SHP77 treated with DMSO at 0.1 percent for 48 hours (cell line): Measurements from ENCODE around the gene SERPINA5.
"Not testable (repeated sequence)": the region's sequence is repeated elsewhere in the genome, so short reads cannot be mapped to it uniquely, and the experiment has no call there.

Experiments used
- DNase-seq: peaks from one replicate; lab custom pipeline; 2025; lab: John Stamatoyannopoulos, UW

SERPINA5 gene

DNA sequence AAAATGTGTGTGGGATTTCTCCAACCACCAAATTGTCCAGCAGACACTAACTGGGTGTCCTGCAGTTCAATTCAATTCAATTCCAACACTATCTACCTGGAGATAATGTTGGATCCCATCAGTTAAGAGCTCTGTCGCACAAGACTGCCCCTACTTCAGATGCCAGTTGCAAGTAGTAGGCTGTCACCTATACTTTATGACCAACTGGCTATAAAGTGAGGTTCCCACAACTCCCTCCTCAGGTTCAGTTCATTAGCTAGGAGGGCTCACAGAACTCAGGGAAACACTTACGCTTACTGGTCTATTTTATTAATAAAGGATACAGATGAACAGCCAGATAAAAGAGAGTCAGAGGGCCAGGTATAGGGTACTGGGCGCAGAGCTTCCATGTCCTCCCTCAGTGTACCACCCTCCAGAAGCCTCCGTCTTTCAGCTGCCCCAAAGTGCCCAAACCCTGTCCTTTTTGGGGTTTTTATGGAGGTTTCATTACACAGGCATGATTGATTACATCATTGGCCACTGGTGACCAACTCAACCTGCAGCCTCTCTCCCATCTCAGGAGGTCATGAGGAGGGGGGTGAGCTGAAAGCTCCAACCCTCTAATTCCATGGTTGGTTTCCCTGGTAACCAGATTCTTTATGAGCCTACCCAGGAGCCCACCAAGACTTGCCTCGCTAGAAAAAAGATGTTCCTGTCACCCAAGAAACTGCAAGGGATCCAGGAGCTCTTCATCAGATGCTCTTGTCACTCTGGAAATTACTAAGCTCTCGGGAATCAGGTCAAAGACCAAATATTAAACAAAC, 7.5 kb upstream of the SERPINA5 start:
- DNase-seq: no peak

DNA sequence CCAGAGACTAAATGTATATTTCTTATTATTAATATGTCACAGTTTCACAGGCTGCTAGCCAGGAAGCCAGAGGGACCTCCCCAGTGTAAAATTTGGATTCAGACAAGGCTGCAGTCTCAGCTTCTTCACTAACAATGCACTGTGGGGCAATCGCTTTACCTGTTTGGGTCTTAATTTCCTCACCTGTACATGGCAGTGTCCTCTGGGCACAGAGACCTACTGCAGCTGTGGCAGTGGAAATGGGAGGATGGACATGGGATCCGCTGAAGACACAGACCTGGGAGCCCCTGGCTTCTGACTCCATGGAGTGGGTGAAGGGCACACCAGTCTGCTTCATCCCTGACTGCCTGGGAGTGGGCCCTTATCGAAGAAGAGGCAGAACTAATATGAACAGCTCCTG, 6.9 kb upstream of the SERPINA5 start:
- no peak for DNase-seq

DNA sequence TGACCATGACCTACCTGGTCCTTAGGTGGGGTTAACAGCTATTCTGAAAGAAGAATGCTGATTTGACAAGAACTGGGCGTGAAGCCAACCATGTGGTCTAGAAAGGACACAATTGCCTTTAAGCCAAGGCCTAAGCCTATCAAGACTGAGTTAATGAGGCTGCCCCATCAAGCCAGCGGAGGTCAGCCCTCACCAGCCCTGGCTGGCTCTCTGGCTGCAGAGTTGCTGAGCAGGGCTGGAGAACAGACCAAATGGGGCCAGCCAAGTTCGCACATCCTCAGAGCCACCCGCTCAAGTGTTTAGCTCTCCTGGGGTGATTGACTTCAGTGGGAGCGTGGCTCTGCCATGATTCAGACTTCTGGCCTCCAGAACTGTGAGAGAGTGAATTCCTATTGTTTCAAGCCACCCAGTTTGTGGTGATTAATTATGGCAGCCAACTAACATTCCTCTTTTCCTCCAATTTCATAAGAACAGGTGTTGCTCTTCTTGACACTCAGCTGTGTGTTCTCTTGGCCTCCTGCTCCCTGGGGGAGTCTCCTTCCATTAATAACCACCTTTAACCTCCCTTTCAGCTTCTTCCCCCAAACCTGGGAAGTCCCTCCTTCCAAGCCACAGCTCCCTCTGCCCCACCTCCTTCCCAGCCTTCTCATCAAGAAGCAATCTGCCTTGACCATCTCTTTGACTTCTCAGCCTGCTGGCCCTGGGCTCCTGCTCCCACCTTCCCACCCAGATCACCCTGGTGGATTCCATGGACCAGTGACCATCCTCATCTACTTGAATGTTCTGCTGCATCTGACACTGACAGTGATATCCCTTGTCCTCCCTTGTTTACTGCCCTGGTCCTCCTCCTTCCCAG, 5.3 kb upstream of the SERPINA5 start:
- DNase-seq: no peak

DNA sequence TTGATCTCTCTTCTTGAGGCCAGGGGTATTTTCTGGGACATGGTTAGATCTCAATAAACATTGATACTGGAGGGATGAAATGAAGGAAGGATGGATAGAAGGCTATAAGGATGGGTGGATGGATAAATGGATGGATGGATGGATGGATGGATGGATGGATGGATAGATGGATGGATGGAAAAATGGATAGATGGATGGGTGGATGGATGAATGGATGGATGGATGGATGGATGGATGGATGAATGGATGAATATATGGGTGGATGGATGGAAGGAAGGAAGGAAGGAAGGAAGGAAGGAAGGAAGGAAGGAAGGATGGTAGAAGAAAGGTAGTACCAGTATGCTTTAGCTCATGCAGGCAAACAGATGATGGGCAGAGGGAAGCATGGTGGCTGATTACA, 3.8 kb upstream of the SERPINA5 start:
- DNase-seq: not testable (repeated sequence)

DNA sequence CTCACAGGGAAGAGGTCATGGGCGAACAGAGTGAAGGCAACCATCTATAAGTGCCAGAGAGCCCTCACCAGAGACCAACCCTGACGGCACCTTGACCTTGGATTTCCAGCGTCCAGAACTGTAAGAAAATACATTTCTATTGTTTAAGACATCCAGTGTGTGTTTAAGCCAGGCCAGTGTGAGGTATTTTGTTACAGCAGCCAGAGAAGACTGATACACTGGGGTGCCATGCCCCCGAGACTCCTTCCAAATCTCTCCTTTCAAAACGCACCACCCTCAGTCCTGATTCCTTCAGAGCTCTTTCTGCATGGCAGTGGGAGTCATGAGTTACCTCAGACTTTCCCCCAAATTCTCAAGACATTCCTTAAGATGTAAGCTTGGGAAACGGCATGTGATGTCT, 2.5 kb upstream of the SERPINA5 start:
- no peak for DNase-seq

DNA sequence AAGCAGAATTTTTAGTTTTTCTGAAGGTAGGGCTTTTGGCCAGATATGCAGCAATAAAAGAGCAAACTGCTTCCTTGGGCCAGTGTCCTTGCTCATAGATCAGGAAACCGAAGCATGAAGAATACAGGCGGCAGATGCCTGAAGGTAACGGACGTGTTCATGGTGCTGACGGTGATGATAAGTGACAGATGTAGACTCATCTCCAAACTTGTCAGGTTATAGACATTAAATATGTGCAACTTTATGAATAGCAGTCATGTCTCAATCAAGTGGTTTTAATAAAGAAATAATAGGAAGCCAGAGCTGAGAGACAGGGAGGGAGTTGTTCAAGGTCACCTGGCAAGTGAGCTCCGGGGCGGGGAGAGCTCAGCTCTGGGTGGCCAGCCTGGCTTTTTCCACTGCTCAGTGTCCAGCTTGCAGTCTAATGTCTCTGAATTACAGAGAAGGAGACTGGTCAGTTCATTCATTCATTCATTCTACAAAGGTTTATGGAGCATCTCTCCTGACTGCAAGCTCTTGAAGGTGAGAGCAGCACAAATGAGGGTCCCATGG, 1.0 kb downstream of the SERPINA5 start:
- no peak for DNase-seq

DNA sequence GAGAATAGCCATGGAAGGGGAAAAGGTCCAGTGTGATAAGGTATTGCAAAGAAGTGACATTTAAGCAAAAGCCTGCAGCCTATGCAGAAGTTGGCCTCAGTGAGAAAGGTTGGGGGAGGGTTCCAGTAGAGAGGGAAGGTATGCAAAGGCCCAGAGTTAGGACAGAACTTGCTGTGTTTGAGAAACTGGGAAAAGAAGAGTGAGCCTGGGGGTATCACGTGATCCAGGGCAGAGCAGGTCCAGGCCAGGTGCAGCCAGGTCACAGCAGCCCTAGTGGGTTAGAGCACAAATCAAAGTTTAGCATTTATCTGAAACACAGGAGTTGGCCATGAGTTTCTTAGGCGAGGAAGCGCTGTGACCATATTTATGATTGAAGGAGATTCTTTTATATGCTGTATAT, 1.6 kb downstream of the SERPINA5 start:
- DNase-seq: no peak

DNA sequence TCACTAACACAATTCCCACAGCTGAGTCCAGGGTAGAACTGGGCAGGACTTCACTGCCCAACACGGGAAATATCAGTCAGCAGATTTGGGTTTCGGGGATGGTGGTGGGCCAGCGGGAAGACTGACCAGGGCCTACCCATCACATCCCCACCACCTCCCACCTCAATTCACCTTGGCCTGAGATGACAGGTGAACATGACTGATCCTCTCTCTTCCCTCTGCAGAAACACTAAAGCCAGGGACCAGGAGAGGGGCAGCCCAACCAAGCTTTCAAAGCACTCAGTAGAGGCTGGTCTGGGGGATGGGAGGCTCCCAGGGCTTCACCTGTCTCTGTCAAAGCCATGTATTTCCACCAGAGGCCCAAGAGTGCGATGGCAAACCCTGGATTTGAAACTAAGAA, 2.3 kb downstream of the SERPINA5 start:
- DNase-seq: no peak

DNA sequence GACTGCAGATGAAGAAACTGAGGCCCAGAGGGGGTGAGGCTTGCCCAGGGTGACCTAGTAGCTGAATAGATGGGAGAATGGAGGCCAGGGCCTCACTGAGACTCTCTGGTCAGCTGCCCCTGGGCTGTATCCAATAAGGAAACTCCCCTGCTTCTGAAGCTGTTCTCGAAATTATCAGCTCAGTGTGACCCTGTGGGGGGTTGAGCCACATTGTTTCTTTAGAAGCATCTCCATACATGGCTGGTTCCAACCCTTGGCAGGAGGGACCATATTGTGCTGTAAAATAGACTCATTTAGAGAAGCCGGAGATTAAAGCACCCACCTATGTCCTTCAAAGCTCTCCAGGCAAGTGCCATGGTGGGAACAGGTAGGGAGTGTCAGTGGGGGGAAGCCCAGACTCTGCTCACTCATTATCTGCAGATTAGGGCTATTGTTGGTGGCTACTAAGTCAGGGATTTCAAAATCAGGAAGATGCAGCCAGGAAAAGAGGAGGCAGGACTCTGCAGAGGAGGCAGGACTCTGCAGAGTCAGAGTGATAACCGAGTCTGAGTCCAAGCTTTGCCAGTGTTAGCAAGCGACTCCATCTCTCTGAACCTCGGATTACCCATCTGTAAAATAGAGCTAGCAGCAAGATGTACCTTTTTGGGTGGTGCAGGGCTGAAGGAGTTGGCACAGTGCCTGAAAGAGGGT, 3.5 kb downstream of the SERPINA5 start:
- no peak for DNase-seq

DNA sequence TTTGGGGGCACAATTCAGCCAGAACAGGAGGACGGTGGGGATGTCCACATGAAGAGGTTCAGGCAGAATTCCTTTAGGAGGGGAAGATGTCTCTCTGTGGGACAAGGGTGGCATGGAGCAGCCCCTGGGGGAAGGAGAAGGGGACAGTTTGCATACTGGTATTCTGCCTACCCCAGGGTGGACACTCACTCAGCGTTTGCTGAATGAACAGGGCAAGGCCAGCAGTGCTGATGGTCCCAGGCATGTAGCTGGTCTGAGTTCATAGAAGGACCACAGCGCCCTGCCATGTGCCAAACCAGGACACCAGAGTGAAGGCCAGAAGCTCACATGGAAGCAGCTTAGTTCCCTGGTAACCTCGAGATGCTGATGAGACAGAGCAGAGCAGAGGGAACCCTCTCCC, 5.4 kb downstream of the SERPINA5 start:
- DNase-seq: no peak

DNA sequence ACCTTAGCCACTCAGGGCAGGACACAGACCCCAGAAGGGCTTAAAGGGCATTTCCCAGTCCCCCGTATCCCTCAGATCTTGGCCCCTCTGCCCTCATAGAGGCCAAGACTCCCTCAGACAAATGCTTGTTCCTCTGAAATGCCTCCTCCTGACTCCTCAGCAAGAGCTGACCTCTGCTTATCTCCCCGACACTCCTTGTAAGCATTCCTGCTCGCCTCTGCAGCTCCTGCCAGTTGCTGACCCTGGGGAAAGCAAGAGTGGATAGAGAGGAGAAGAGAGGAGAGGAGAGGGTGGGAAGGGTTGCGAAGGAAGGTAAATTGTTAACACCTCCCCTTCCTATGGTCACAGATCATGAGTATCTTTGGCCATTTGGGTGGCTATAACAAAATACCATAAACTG, 7.1 kb downstream of the SERPINA5 start:
- DNase-seq: no peak

DNA sequence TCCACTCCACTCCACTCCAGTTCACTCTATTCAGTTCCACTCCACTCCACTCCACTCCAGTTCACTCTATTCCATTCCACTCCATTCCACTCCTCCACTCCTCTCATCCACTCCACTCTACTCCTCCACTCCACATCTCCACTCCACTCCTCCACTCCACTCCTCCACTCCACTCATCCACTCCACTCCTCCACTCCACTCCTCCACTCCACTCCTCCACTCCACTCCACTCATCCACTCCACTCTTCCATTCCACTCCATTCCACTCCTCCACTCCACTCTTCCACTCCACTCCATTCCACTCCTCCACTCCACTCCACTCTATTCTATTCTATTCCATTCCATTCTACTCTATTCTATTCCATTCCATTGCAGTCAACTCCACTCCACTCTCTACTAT, 9.8 kb downstream of the SERPINA5 start:
- DNase-seq: no peak

DNA sequence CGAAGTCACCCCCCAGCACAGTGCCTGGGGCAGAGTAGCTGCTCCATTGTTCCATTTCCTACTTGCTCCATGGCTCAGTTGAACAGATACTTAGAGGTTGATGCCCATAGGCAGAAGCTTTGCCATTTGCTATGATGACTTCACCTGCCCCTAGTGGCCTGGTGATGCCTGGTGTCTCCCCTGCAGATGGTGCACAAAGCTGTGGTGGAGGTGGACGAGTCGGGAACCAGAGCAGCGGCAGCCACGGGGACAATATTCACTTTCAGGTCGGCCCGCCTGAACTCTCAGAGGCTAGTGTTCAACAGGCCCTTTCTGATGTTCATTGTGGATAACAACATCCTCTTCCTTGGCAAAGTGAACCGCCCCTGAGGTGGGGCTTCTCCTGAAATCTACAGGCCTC, 10.6 kb downstream of the SERPINA5 start:
- no peak for DNase-seq

DNA sequence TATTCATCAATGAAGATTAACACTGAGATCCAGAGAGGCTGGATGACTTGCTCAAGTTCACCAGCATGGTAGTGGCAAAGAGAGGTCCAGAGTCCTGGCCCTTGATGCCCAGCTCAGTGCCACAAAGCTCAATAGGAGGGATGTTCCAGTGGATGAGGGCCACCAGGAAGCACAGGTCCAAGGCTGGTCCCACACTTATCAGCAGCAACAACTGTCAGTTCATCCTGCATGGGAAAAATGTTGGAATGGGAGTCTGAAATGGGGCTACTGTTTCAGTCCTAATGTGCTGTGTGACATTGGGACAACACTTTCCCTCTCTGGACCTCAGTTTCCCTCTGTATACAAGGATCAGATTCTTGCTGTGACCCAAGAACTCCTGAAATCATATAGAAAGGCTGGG, 11.2 kb downstream of the SERPINA5 start:
- no peak for DNase-seq

DNA sequence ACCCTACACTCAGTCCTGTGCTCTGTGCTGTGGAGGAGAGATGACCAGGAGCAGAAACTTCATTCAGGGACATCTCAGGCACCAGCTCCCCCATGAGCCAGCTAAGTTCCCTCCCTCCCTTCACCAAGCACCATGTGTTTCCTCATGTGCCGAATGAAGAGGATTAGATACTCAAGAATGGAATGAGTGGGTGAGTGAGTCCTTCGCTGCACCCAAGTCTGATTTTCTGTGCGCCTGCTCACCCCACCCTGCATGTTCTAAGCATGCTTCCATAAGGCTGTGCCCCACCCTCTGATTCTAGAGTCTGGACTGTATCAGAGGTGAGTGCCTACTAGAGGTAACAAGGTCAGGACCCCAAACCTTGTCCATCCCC, 12.1 kb downstream of the SERPINA5 start:
- DNase-seq: no peak

DNA sequence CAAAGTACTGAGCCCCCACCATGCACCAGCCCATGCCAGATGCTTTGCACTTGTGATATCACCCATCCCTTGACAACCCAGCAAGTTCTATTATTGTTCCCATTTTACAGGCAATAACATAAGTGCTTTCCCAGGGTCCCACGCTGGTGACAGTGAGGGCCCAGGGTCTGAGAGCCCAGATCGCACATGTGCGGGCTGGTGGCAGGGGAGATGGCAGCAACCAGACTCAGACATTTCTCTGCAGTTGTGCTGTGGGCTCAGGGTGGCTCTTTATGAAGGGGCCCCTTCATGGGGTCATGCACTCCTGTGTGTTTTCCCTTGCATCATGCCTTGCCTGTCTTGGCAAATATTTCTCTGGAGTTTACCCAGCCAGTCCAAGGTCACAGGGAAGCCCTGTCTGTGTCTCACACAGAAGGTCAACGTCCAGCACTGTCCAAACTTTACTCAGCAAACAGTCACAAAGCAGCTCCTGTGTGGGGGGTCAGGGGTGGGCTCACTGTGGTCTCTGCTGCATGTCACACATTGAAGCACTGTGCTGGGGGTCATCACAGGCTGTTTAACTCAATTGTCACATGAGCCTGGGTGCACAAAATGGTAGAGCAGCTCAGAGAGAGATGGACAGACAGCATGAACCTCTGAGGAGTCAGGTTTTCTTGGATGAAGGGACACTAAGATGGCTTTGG, 12.7 kb downstream of the SERPINA5 start:
- no peak for DNase-seq

DNA sequence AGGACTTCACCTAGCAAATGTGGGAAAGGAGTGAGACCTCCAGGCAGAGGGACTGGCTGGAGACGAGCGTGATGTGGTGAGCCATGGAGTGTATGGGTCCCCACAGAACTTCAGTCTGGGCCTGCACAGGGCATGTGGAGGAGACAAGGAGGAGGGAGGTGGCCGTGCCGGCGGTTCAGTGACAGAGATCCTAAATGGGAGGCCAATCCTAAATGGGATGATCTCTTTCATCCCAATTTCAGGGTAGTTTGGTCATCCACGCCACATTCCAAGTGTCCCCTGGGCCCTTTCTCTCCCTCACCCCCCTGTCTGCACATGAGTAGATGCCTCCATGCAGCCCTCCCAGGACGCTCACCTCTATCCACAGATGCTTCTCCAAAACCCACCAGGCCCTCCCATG, 13.2 kb downstream of the SERPINA5 start:
- DNase-seq: no peak

DNA sequence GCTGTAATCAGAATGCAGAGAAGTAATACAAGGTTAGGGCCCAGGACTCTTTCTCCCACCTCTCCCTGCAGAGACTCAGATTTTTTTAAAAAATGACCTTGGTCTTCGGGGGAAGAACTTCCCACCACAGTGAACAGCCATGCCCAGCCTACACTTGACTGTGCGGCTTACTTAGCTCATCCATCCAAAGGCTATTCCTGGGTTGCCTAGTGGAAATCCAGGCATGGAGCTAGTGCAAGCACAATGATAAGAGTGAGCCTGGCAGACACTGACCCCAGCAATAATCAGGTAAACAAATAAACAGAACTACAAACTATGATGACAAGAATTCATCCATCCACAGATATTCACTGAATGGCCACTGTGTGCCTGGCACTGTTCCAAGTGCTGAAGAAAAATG, 14.7 kb downstream of the SERPINA5 start:
- no peak for DNase-seq

DNA sequence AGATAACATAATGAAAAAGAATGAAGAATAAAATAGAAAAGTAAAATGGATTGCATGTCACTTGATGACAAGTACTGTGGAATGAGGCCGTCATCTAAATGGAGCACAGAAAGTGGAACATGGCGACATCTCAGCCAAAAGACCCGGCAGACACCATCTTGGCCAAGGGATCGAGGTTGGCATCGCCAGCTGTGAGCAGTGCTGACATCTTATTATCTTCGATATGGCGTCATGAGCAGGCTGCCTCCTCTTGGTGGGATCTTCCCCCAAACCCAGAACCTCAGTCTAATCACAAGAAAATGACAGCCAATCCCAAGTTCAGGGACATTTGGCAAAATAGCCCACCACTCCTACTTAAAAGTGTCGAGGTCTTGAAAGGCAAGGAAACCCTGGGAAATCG, 15.1 kb downstream of the SERPINA5 start:
- no peak for DNase-seq

DNA sequence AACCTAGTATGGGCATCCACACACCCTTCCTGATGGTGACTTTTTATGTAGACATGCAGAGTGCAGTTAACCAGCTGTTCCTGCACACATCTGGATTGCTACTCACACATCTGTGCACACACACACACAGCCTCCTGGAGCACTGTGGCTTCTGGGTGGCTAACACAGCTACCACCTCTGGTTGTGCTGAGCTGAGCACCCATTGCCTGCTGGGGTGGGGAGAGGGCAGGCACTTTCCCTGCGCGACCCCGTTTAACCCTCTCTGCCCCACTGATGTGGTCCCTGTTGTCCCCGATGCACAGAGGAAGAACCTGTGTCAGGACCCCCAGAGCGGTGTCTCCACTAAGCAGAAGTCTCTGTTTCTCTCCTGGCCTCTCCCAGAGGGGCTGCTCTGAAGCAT, 16.6 kb downstream of the SERPINA5 start:
- DNase-seq: no peak

DNA sequence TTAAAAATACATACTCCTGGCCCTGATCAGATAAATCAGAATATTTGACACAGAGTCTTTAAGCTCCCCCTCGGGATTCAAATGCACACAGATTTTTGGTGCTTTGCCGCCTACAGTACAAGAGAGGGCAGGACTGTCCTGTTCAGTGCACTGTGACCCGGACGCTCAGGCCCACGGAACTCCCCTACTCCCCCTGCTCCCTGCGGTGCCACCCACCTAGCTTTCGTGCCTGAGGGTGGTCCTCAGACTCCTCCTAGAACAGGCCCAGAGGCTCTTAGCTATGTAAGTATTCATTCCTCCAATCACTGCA, 17.2 kb downstream of the SERPINA5 start:
- no peak for DNase-seq
